BJ (cell line): ENCODE results near the gene MAP3K4. TPM values are rescaled to one million over a fixed set of nuclear protein-coding genes. Genes with fewer than 3 reads are reported as not detected.

ENCODE experiments used
- CTCF ChIA-PET: fragments of 350-600 bp; formaldehyde crosslinking; extraction: SDS; loops from one replicate; lab custom pipeline; 2021; ENCODE audit warnings: antibody characterized with exemption, inconsistent platforms; lab: Yijun Ruan, JAX
- POLR2A ChIA-PET: fragments of 300-600 bp; sonication (Branson Sonifier 250); formaldehyde crosslinking; extraction: SDS; loops from one replicate; lab custom pipeline; 2021; ENCODE audit warnings: antibody characterized with exemption; lab: Charles Lee
- DNase-seq: peaks from one replicate; pipeline ENCODE4 v3.0.0-alpha.2; 2011; ENCODE audit warnings: low read depth
- H3K27me3 ChIP-seq: 2 replicates; pipeline ENCODE4 v1.6.0; 2011; ENCODE audit warnings: low read length; ENCODE audit not compliant: control insufficient read depth, insufficient read depth
- H3K36me3 ChIP-seq: 2 replicates; pipeline ENCODE4 v1.5.1; 2011; ENCODE audit warnings: low read length; ENCODE audit not compliant: control insufficient read depth, insufficient read depth
- H3K4me3 ChIP-seq: 2 replicates; pipeline ENCODE4 v1.5.1; 2011; ENCODE audit warnings: low read depth, mild to moderate bottlenecking, control low read depth, low read length
- CTCF ChIP-seq: IDR thresholded peaks from 2 replicates; pipeline ENCODE4 v1.5.1; 2011; ENCODE audit warnings: low read depth, mild to moderate bottlenecking, control low read depth, inconsistent platforms, low read length, moderate library complexity; ENCODE audit not compliant: insufficient read depth
- polyA plus RNA-seq: library from polyadenylated mRNA; depleted of rRNA; stranded (reverse); fragments of >200 nt; gene quantifications from 2 replicates; pipeline ENCODE4 v1.2.3, GENCODE V29; 2011

The MAP3K4 gene
- polyA plus RNA-seq, 1 experiment: 5.3 TPM

DNA sequence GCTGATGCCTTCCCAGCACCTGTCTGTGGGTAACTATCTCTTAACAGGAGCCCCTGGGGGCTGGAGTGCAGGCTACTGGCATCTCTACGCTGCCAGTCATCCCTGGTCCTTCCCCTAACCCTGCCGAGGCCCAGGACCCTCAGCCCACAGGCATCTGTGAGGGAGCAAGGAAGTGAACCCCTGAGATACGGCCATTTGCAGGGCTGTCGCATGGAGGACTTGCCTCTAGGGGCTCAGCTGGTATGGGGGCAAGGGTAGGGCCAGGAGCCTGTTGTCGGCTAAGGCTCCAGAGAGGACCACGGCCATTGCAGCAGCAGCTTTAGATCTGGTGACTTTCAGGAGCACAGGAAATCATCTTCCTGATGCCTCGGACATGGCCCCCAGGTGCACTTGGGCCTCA, 49.7 kb downstream of the MAP3K4 start:
- CTCF ChIA-PET: interaction anchor here (1.5 kb wide), 1 partner anchor 13 kb away, joined by 3 read pairs; no protein-coding TSS in a partner anchor

GRCh38 chr6:161044335-161044734, 52.8 kb downstream of the MAP3K4 start:
- CTCF ChIA-PET: no interaction called here
- DNase-seq: no peak
- POLR2A ChIA-PET: no interaction called here

More for the DNA sequence above, 49.7 kb downstream of the MAP3K4 start:
- Histone ChIP-seq H3K4me3 (no peak overlapping the region), H3K36me3 (peaks cover 4% of the 10 kb centered on the region; the same call in 1 of the 2 replicates), H3K27me3 (no peaks in the 10 kb centered on the region)
- DNase-seq: no peak
- no peak for TF ChIP-seq CTCF
- POLR2A ChIA-PET: no interaction called here

GRCh38 chr6:161048641-161049040, 57.1 kb downstream of the MAP3K4 start:
- no peak for TF ChIP-seq CTCF
- ChIA-PET POLR2A (no interaction called here), CTCF (interaction anchor here (1.5 to 1.7 kb wide), 2 partner anchors 11 to 118 kb away, joined by 4 to 6 read pairs; no protein-coding TSS in a partner anchor)
- Histone ChIP-seq H3K4me3 (no peak overlapping the region), H3K36me3 (no peaks in the 10 kb centered on the region), H3K27me3 (no peaks in the 10 kb centered on the region)
- no peak for DNase-seq

More at GRCh38 chr6:161044335-161044734, 52.8 kb downstream of the MAP3K4 start:
- TF ChIP-seq CTCF: no peak
- Histone ChIP-seq H3K4me3 (no peak overlapping the region), H3K27me3 (no peaks in the 10 kb centered on the region), H3K36me3 (peaks cover 4% of the 10 kb centered on the region; the same call in 1 of the 2 replicates)

DNA sequence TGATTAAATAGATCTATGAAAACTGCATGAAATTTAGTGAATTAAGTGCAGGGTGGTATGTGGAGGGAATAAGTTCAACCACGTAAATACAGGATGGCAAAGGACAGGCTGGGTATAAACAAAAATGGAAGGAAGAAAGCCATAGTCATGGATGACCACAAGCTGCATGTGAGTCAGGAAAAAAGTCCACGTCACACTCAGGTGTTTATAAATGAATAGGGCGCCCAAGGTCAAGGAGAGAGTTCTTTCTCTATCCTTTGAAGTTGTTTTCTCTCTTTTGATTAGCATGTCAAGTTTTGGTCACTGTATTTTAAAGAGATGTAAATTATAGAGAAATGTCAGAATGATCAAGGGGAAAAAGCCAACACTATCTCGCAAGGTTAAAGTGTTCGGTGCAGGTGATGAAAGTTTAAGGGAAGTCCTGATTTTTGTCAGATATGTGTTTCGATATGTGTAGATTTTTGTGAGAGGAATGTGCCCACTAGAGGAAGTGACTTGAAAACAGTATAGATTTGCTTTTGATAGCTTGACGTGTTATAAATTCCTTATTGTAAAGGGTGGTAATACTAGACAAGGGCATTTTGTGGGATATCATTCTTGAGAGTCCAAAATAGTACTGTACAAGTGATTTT, 58.7 kb downstream of the MAP3K4 start:
- POLR2A ChIA-PET: no interaction called here
- DNase-seq: no peak
- H3K4me3 ChIP-seq: no peak overlapping the region
- H3K36me3 ChIP-seq: no peaks in the 10 kb centered on the region
- H3K27me3 ChIP-seq: no peaks in the 10 kb centered on the region
- TF ChIP-seq CTCF: no peak
- CTCF ChIA-PET: interaction anchor here (0.9 to 1.5 kb wide), 2 partner anchors 19 to 43 kb away, joined by 3 read pairs; no protein-coding TSS in a partner anchor

DNA sequence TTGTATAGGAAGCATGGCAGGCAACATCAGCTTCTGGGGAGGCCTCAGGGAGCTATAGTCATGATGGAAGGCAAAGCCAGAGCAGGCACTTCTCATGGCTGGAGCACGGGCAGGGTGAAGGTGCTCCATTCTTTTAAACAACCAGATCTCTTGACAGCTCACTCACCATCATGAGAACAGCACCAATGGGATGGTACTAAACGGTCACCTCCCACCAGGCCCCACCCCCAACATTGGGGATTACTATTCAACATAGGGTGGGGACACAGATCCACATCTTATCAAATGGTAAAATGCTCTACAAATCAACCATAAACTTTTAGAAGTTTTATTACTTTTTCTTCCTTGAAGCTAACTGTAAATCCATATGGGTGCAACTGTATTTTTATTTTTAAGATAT, 61.5 kb downstream of the MAP3K4 start:
- no peak for TF ChIP-seq CTCF
- ChIA-PET CTCF (no interaction called here), POLR2A (no interaction called here)
- no peak for DNase-seq
- H3K4me3 ChIP-seq: no peak overlapping the region
- no peaks in the 10 kb centered on the region for H3K27me3 ChIP-seq
- no peaks in the 10 kb centered on the region for H3K36me3 ChIP-seq
